ENCODE results near the gene GMCL2. TPM values are rescaled to one million over a fixed set of nuclear protein-coding genes. Genes with fewer than 3 reads are reported as not detected.
A peak's percentile ranks its signal among the peaks of the same experiment; 100 is the strongest.

Gene GMCL2
- total and polyA plus RNA-seq, 2 donors from 2014 or later = not detected

DNA sequence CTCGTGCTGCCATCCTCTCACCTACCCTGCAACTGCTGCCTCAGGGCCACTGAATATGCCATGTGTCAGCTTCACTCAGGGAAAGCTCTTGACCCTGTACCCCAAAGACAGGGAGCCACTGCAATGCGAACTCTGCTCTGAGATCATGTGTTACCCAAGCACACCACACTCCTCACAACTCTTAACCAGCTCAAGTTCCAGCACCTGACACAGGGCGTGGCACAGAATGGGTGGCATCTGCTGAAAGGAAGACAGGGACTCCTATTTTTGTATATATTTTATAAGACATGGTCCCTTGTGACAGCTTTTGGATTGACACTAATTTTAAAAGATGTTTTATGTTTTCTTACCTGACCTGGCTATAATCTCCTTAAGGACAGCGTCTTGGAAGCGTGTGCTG is 34.7 kb upstream of the GMCL2 start:
- peaks cover 0 to 5% (median 0%) of the 10 kb centered on the region in 3 donors for H3K4me1 ChIP-seq (ENCODE audit: control insufficient read depth in 2 of 3, insufficient read depth in 2 of 3, low read depth in 1 of 3, low read length in 3 of 3)
- no peak overlapping the region for H3K27ac ChIP-seq (ENCODE audit: low read depth in 2 of 2, low read length in 2 of 2)
- no peaks in the 10 kb centered on the region for H3K27me3 ChIP-seq (ENCODE audit: control insufficient read depth, insufficient read depth, low read length)
- no peaks in the 10 kb centered on the region for H3K9me3 ChIP-seq (ENCODE audit: control insufficient read depth in 2 of 3, insufficient read depth in 1 of 3, low read length in 3 of 3)
- DNase-seq (peak in 1 of 5 donors; percentile 21), FAIRE-seq (no peak)
- no peak overlapping the region for H3K4me3 ChIP-seq (ENCODE audit: low read length in 3 of 3)
- TF ChIP-seq, protein P1, sequence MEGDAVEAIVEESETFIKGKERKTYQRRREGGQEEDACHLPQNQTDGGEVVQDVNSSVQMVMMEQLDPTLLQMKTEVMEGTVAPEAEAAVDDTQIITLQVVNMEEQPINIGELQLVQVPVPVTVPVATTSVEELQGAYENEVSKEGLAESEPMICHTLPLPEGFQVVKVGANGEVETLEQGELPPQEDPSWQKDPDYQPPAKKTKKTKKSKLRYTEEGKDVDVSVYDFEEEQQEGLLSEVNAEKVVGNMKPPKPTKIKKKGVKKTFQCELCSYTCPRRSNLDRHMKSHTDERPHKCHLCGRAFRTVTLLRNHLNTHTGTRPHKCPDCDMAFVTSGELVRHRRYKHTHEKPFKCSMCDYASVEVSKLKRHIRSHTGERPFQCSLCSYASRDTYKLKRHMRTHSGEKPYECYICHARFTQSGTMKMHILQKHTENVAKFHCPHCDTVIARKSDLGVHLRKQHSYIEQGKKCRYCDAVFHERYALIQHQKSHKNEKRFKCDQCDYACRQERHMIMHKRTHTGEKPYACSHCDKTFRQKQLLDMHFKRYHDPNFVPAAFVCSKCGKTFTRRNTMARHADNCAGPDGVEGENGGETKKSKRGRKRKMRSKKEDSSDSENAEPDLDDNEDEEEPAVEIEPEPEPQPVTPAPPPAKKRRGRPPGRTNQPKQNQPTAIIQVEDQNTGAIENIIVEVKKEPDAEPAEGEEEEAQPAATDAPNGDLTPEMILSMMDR (IDR thresholded peaks at IDR 0.05; ENCODE audit: borderline replicate concordance, extremely low read depth, insufficient read depth) = no peak
- peaks cover 2 to 11% (median 3%) of the 10 kb centered on the region in 3 donors for H3K36me3 ChIP-seq (ENCODE audit: control insufficient read depth in 2 of 3, insufficient read depth in 3 of 3, low read length in 3 of 3)
- intact Hi-C loops (cut with DNase I) = no loop called here
- H3K9ac ChIP-seq (ENCODE audit: low read length in 3 of 3) = no peak overlapping the region

DNA sequence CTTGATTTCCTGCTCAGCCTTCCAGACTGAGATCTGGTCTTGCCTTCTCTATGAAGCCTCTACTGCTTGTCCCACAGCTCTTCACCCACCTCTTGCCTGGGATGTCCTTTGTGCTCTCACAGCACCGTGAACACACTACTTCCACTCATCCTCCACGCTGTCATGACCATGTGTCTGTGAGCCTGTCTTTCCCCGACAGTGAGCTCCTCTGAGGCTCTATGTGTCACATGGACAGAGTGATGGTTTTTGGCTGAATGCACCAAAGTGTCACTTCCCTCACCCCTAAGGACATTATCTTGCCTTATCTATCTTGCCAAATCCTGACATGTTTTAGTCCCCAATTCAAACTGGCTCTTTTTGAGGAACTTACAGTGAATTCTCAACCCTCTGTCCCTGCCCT is 34.1 kb upstream of the GMCL2 start:
- H3K36me3 ChIP-seq (ENCODE audit: control insufficient read depth in 2 of 3, insufficient read depth in 3 of 3, low read length in 3 of 3) = peaks cover 3 to 15% (median 6%) of the 10 kb centered on the region in 3 donors
- no peak overlapping the region for H3K9ac ChIP-seq (ENCODE audit: low read length in 3 of 3)
- intact Hi-C loops (cut with DNase I) = no loop called here
- no peaks in the 10 kb centered on the region for H3K9me3 ChIP-seq (ENCODE audit: control insufficient read depth in 2 of 3, insufficient read depth in 1 of 3, low read length in 3 of 3)
- no peak overlapping the region for H3K4me3 ChIP-seq (ENCODE audit: low read length in 3 of 3)
- no peak for FAIRE-seq
- peak in 1 of 5 donors; percentile 22 for DNase-seq
- peaks cover 0 to 5% (median 0%) of the 10 kb centered on the region in 3 donors for H3K4me1 ChIP-seq (ENCODE audit: control insufficient read depth in 2 of 3, insufficient read depth in 2 of 3, low read depth in 1 of 3, low read length in 3 of 3)
- H3K27ac ChIP-seq (ENCODE audit: low read depth in 2 of 2, low read length in 2 of 2) = no peak overlapping the region
- TF ChIP-seq, protein P1 (IDR thresholded peaks at IDR 0.05; ENCODE audit: borderline replicate concordance, extremely low read depth, insufficient read depth) = no peak
- H3K27me3 ChIP-seq (ENCODE audit: control insufficient read depth, insufficient read depth, low read length) = no peaks in the 10 kb centered on the region

- Histone ChIP-seq H3K36me3 (ENCODE audit: control insufficient read depth in 2 of 3, insufficient read depth in 3 of 3, low read length in 3 of 3) (peaks cover 3 to 33% (median 15%) of the 10 kb centered on the region in 3 donors), H3K4me3 (ENCODE audit: low read length in 3 of 3) (no peak overlapping the region), H3K27ac (ENCODE audit: low read depth in 2 of 2, low read length in 2 of 2) (no peak overlapping the region), H3K9ac (ENCODE audit: low read length in 3 of 3) (no peak overlapping the region), H3K4me1 (ENCODE audit: control insufficient read depth in 2 of 3, insufficient read depth in 2 of 3, low read depth in 1 of 3, low read length in 3 of 3) (peaks cover 0 to 15% (median 9%) of the 10 kb centered on the region in 3 donors), H3K27me3 (ENCODE audit: control insufficient read depth, insufficient read depth, low read length) (no peaks in the 10 kb centered on the region), H3K9me3 (ENCODE audit: control insufficient read depth in 2 of 3, insufficient read depth in 1 of 3, low read length in 3 of 3) (no peaks in the 10 kb centered on the region)
- FAIRE-seq (peak; percentile 65), DNase-seq (no peak)
- TF ChIP-seq, protein P1 (IDR thresholded peaks at IDR 0.05; ENCODE audit: borderline replicate concordance, extremely low read depth, insufficient read depth) = no peak
- intact Hi-C loops (cut with DNase I) = no loop called here
These were observed 31.7 kb upstream of the GMCL2 start for GRCh38 chr5:178218827-178219226.

- no peaks in the 10 kb centered on the region for H3K27me3 ChIP-seq (ENCODE audit: control insufficient read depth, insufficient read depth, low read length)
- DNase-seq (no peak), FAIRE-seq (no peak)
- H3K4me3 ChIP-seq (ENCODE audit: low read length in 3 of 3) = no peak overlapping the region
- intact Hi-C loops (cut with DNase I) = no loop called here
- peaks cover 0 to 18% (median 11%) of the 10 kb centered on the region in 3 donors for H3K4me1 ChIP-seq (ENCODE audit: control insufficient read depth in 2 of 3, insufficient read depth in 2 of 3, low read depth in 1 of 3, low read length in 3 of 3)
- no peak overlapping the region for H3K27ac ChIP-seq (ENCODE audit: low read depth in 2 of 2, low read length in 2 of 2)
- H3K9ac ChIP-seq (ENCODE audit: low read length in 3 of 3) = no peak overlapping the region
- TF ChIP-seq, protein P1 (IDR thresholded peaks at IDR 0.05; ENCODE audit: borderline replicate concordance, extremely low read depth, insufficient read depth) = no peak
- peaks cover 3 to 33% (median 15%) of the 10 kb centered on the region in 3 donors for H3K36me3 ChIP-seq (ENCODE audit: control insufficient read depth in 2 of 3, insufficient read depth in 3 of 3, low read length in 3 of 3)
- no peaks in the 10 kb centered on the region for H3K9me3 ChIP-seq (ENCODE audit: control insufficient read depth in 2 of 3, insufficient read depth in 1 of 3, low read length in 3 of 3)
These were observed 31.1 kb upstream of the GMCL2 start for GRCh38 chr5:178218237-178218776.
